Neural cell (in vitro differentiated cells): ENCODE results near the gene NFXL1.

Source experiments
- CTCF ChIP-seq: fragments of 450-650 bp; IDR thresholded peaks from 2 replicates; pipeline ENCODE4 v1.5.1; 2014; ENCODE audit warnings: antibody characterized with exemption, mild to moderate bottlenecking, moderate library complexity; ENCODE audit not compliant: poor library complexity, severe bottlenecking
- EP300 ChIP-seq: fragments of 450-650 bp; conservative IDR thresholded peaks from 2 replicates; pipeline ENCODE4 v1.6.1; 2014; ENCODE audit warnings: antibody characterized with exemption, mild to moderate bottlenecking, moderate library complexity; ENCODE audit not compliant: poor library complexity, severe bottlenecking
- TAF1 ChIP-seq: IDR thresholded peaks from 2 replicates; pipeline ENCODE4 v1.6.1; 2012; ENCODE audit warnings: low read depth

- TF ChIP-seq CTCF (no peak), TAF1 (no peak), EP300 (no peak)
These were observed 86.9 kb downstream of the NFXL1 start for GRCh38 chr4:47827343-47828047.
